Measurements from ENCODE around the gene MFN2.

GRCh38 chr1:12016182-12016581 is 35.9 kb downstream of the MFN2 start:
- no peak for TF ChIP-seq CTCF (IDR thresholded peaks at IDR 0.05)
- no peak for TF ChIP-seq POLR2A (IDR thresholded peaks at IDR 0.05)

Measured in heart left ventricle (tissue), 13 donors.